Brain microvascular endothelial cell (primary cell): Measurements from ENCODE around the gene SLC13A2.
"Not testable (repeated sequence)": the region's sequence is repeated elsewhere in the genome, so short reads cannot be mapped to it uniquely, and the experiment has no call there.

Experiments used
- DNase-seq: peaks from one replicate; pipeline ENCODE4 v3.0.0-alpha.2; 2020
- H3K27ac ChIP-seq: fragments of 250-450 bp; sonication (Bioruptor Pico); 2 replicates; pipeline ENCODE4 v1.5.1; 2020; ENCODE audit warnings: mild to moderate bottlenecking, moderate library complexity
- H3K27me3 ChIP-seq: fragments of 250-450 bp; sonication (Bioruptor Pico); replicated peaks from 2 replicates; pipeline ENCODE4 v1.5.1; 2020; ENCODE audit warnings: mild to moderate bottlenecking
- H3K36me3 ChIP-seq: fragments of 250-450 bp; sonication (Bioruptor Pico); replicated peaks from 2 replicates; pipeline ENCODE4 v1.5.1; 2020; ENCODE audit warnings: mild to moderate bottlenecking
- H3K4me3 ChIP-seq: 2 replicates; pipeline ENCODE4 v1.5.1; 2011; ENCODE audit warnings: low read depth, mild to moderate bottlenecking, control low read depth, low read length, moderate library complexity
- in situ Hi-C: cut with HindIII; loops from 2 replicates; pipeline ENCODE4 v1.10.0; 2017; ENCODE audit warnings: low sequenced_read_pairs, low pct_ligation_motif_present
- TF ChIP-seq, protein P1 (sequence below): IDR thresholded peaks from 2 replicates; pipeline ENCODE4 v1.5.1; 2011; ENCODE audit warnings: low read depth, mild to moderate bottlenecking, moderate library complexity, low read length, control low read depth, inconsistent platforms; ENCODE audit errors: missing control alignments

SLC13A2 gene

DNA sequence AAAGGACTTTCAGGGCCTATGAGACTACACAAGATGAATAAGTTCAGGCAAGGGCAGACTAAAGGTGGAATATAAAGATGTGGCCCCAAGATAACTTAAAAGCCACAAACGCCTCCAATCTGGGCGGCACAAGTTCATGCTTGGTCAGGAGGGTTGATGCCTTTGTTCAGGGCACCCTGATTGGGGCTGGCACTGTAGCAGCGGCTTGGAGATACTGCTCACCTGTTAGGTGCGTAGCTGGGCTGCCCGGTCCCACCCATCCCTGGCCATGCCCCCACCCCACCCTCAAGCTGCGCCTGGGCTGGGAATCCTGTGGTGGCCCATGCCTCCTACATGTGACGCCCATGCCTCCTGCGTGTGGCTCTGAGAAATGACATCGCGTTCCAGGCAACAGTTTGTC is 12.5 kb upstream of the SLC13A2 start:
- in situ Hi-C loops, result no loop called here

GRCh38 chr17:28466001-28466400 is 7.4 kb upstream of the SLC13A2 start:
- TF ChIP-seq, protein P1, sequence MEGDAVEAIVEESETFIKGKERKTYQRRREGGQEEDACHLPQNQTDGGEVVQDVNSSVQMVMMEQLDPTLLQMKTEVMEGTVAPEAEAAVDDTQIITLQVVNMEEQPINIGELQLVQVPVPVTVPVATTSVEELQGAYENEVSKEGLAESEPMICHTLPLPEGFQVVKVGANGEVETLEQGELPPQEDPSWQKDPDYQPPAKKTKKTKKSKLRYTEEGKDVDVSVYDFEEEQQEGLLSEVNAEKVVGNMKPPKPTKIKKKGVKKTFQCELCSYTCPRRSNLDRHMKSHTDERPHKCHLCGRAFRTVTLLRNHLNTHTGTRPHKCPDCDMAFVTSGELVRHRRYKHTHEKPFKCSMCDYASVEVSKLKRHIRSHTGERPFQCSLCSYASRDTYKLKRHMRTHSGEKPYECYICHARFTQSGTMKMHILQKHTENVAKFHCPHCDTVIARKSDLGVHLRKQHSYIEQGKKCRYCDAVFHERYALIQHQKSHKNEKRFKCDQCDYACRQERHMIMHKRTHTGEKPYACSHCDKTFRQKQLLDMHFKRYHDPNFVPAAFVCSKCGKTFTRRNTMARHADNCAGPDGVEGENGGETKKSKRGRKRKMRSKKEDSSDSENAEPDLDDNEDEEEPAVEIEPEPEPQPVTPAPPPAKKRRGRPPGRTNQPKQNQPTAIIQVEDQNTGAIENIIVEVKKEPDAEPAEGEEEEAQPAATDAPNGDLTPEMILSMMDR, result no peak
- Histone ChIP-seq H3K36me3 (no peaks in the 10 kb centered on the region), H3K27ac (no peak overlapping the region), H3K27me3 (peaks cover 5% of the 10 kb centered on the region), H3K4me3 (no peak overlapping the region)
- no peak for DNase-seq
- in situ Hi-C loops, result no loop called here

More for the DNA sequence above, 12.5 kb upstream of the SLC13A2 start:
- no peaks in the 10 kb centered on the region for H3K27me3 ChIP-seq
- no peak overlapping the region for H3K27ac ChIP-seq
- no peaks in the 10 kb centered on the region for H3K36me3 ChIP-seq
- TF ChIP-seq, protein P1, result no peak
- no peak overlapping the region for H3K4me3 ChIP-seq
- no peak for DNase-seq

- H3K27me3 ChIP-seq, result peaks cover 5% of the 10 kb centered on the region
- in situ Hi-C loops, result no loop called here
- peak; percentile 16 for DNase-seq
- no peak overlapping the region for H3K4me3 ChIP-seq
- no peak overlapping the region for H3K27ac ChIP-seq
- no peaks in the 10 kb centered on the region for H3K36me3 ChIP-seq
- TF ChIP-seq, protein P1, result no peak
Observed at GRCh38 chr17:28466521-28467048, 6.9 kb upstream of the SLC13A2 start.

- Histone ChIP-seq H3K36me3 (no peaks in the 10 kb centered on the region), H3K4me3 (no peak overlapping the region), H3K27ac (no peak overlapping the region), H3K27me3 (peaks cover 5% of the 10 kb centered on the region)
- in situ Hi-C loops, result no loop called here
- TF ChIP-seq, protein P1, result no peak
- DNase-seq, result peak; percentile 61
Observed at GRCh38 chr17:28467456-28468025, 5.9 kb upstream of the SLC13A2 start.

DNA sequence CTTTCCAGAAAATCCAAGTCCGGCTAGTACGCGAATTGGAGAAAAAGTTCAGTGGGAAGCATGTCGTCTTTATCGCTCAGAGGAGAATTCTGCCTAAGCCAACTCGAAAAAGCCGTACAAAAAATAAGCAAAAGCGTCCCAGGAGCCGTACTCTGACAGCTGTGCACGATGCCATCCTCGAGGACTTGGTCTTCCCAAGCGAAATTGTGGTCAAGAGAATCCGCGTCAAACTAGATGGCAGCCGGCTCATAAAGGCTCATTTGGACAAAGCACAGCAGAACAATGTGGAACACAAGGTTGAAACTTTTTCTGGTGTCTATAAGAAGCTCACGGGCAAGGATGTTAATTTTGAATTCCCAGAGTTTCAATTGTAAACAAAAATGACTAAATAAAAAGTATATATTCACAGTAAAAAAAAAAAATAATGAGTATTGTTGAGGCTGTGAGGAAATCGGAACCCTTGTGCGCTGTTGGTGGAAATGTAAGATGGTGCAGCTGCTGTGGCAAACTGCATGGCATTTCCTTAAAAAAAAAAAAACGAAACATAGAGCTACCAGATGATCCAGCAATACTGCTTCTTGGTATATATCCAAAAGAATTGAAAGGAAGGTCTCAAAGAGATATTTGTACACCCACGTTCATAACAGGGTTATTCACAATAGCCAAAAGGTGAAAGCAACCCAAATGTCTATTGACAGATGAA is 5.3 kb upstream of the SLC13A2 start:
- H3K27me3 ChIP-seq, H3K36me3 ChIP-seq, H3K27ac ChIP-seq, DNase-seq, H3K4me3 ChIP-seq, in situ Hi-C loops: not testable (repeated sequence)

GRCh38 chr17:28468781-28469180 is 4.7 kb upstream of the SLC13A2 start:
- Histone ChIP-seq H3K27ac (no peak overlapping the region), H3K27me3 (peaks cover 7% of the 10 kb centered on the region), H3K4me3 (no peak overlapping the region), H3K36me3 (no peaks in the 10 kb centered on the region)
- in situ Hi-C loops, result no loop called here
- no peak for DNase-seq
- TF ChIP-seq, protein P1, result no peak
